K562 (cell line): ENCODE data around the gene LBHD1. TPM values are rescaled to one million over a fixed set of nuclear protein-coding genes. Genes with fewer than 3 reads are reported as not detected.

Source experiments
- C11orf30 ChIP-seq: fragments of 450-650 bp; IDR thresholded peaks from 2 replicates; pipeline ENCODE4 v1.6.1; 2016; ENCODE audit warnings: low read depth, mild to moderate bottlenecking
- CUX1 ChIP-seq: fragments of 200-800 bp; sonication (Bioruptor generic); IDR thresholded peaks from 2 replicates; pipeline ENCODE4 v1.6.1; 2016; ENCODE audit warnings: missing genetic modification characterization, missing compliant biosample characterization
- DNMT1 ChIP-seq: fragments of 450-650 bp; IDR thresholded peaks from 2 replicates; pipeline ENCODE4 v1.6.1; 2016; ENCODE audit warnings: antibody characterized with exemption, mild to moderate bottlenecking
- EP400 ChIP-seq: fragments of 450-650 bp; IDR thresholded peaks from 2 replicates; pipeline ENCODE4 v1.6.1; 2017; ENCODE audit warnings: antibody characterized with exemption, mild to moderate bottlenecking, moderate library complexity
- HMGXB4 ChIP-seq: sonication (generic); formaldehyde crosslinking; IDR thresholded peaks from 2 replicates; pipeline ENCODE4 v1.8.1; 2023; ENCODE audit warnings: mild to moderate bottlenecking, missing genetic modification reagents
- HNRNPLL ChIP-seq: fragments of 200-400 bp; formaldehyde crosslinking; IDR thresholded peaks from 2 replicates; pipeline ENCODE4 v1.6.1; 2017; ENCODE audit warnings: low read length, low read depth, mild to moderate bottlenecking; ENCODE audit not compliant: poor library complexity, severe bottlenecking
- KAT7 ChIP-seq: sonication (generic); formaldehyde crosslinking; IDR thresholded peaks from 2 replicates; pipeline ENCODE4 v1.8.0; 2022; ENCODE audit warnings: missing genetic modification reagents, mild to moderate bottlenecking, borderline replicate concordance
- MTA3 ChIP-seq: fragments of 450-650 bp; formaldehyde crosslinking; IDR thresholded peaks from 2 replicates; pipeline ENCODE4 v1.6.1; 2017; ENCODE audit warnings: mild to moderate bottlenecking, borderline replicate concordance
- PHF8 ChIP-seq: fragments of 200-600 bp; sonication (generic); IDR thresholded peaks from 2 replicates; pipeline ENCODE4 v1.6.1; 2012; ENCODE audit warnings: mixed run types, mild to moderate bottlenecking, inconsistent platforms, low read length, moderate library complexity, borderline replicate concordance
- SAP30 ChIP-seq: fragments of 200-600 bp; sonication (generic); IDR thresholded peaks from 2 replicates; pipeline ENCODE4 v1.6.1; 2012; ENCODE audit warnings: borderline replicate concordance, low read depth, mild to moderate bottlenecking, moderate library complexity, low read length, control low read depth, inconsistent platforms; ENCODE audit not compliant: insufficient read depth, poor library complexity, severe bottlenecking
- STAG1 ChIP-seq: sonication (generic); formaldehyde crosslinking; IDR thresholded peaks from 2 replicates; pipeline ENCODE4 v1.5.0; 2020; ENCODE audit warnings: missing genetic modification reagents, borderline replicate concordance
- SUPT5H ChIP-seq: fragments of 450-650 bp; IDR thresholded peaks from 2 replicates; pipeline ENCODE4 v1.6.1; 2016
- TEAD1 ChIP-seq, 2 experiments: fragments of 450-650 bp in 1 of 2; sonication (generic) in 1 of 2; formaldehyde crosslinking; IDR thresholded peaks; 2 replicates each; pipeline versions ENCODE4 v1.4.0 to v1.8.0; 2020 to 2022; ENCODE audit warnings: mild to moderate bottlenecking in 2 of 2, missing genetic modification reagents in 1 of 2
- TRIM28 ChIP-seq: fragments of 450-650 bp; IDR thresholded peaks from 2 replicates; pipeline ENCODE4 v1.6.1; 2017
- ZFP30 ChIP-seq: fragments of 250-450 bp; sonication (Bioruptor Pico); IDR thresholded peaks from 2 replicates; pipeline ENCODE4 v1.8.0; 2022; ENCODE audit warnings: moderate library complexity, mild to moderate bottlenecking, inconsistent platforms, borderline replicate concordance
- polyA plus RNA-seq, 8 experiments: library from polyadenylated mRNA; depleted of rRNA in 4 of 8; stranded (reverse) in 5 of 8; unstranded in 3 of 8; fragments of >200 nt; fragmentation: Nextera tagmentation in 2 of 8; fragmentation: Illumina TruSeq in 1 of 8; extraction: Ambion mirVana in 2 of 8; extraction: Trizol in 1 of 8; gene quantifications; 2 replicates each; pipeline versions ENCODE4 v1.2.1 to v1.2.3, GENCODE V29; 2011 to 2014; ENCODE audit warnings: inconsistent platforms in 1 of 8, missing spikeins in 1 of 8
- total RNA-seq, 7 experiments: library from RNA; depleted of rRNA in 6 of 7; stranded (reverse); fragments of >200 nt in 6 of 7; fragmentation: Illumina TruSeq in 2 of 7; extraction: Trizol in 2 of 7; gene quantifications; 2 replicates each; pipeline versions ENCODE4 v1.2.1 to v1.2.3, GENCODE V29; 2011 to 2021; ENCODE audit warnings: low replicate concordance in 1 of 7
- TF ChIP-seq, protein P1 (sequence below): sonication (generic); formaldehyde crosslinking; IDR thresholded peaks from 2 replicates; pipeline ENCODE4 v1.8.0; 2022; ENCODE audit warnings: mild to moderate bottlenecking, low read depth, missing genetic modification reagents
- TF ChIP-seq, protein P2 (sequence below): fragments of 450-650 bp; IDR thresholded peaks from 2 replicates; pipeline ENCODE4 v1.6.1; 2014; ENCODE audit warnings: low read depth, mild to moderate bottlenecking, moderate library complexity, borderline replicate concordance

The LBHD1 gene
- total and polyA plus RNA-seq, 9 of the 15 experiments (the other 6 are each of a cell fraction or from before 2014, with no cell fraction given), result 2.6 to 28.0 (median 12.5) TPM

- TF ChIP-seq CUX1 (CRISPR knock-in tag) (no peak), STAG1 (CRISPR knock-in tag) (no peak), SAP30 (peak; percentile 72), PHF8 (peak; percentile 96), ZFP30 (CRISPR knock-in tag) (no peak), C11orf30 (peak; percentile 69), TRIM28 (0 out of 2 replicates have a peak, but pooled peaks have one; percentile 16), DNMT1 (no peak), TEAD1 (CRISPR knock-in tag; IDR thresholded peaks at IDR 0.05) (peak; percentile 10 to 87; a peak in 2 of 4 replicates), MTA3 (peak; percentile 88), HNRNPLL (peak; percentile 99), KAT7 (CRISPR knock-in tag) (peak; percentile 97), SUPT5H (peak; percentile 89; the same call in 1 of the 2 replicates), EP400 (peak; percentile 90), HMGXB4 (CRISPR knock-in tag) (peak; percentile 57; the same call in 1 of the 2 replicates)
- TF ChIP-seq, protein P1, sequence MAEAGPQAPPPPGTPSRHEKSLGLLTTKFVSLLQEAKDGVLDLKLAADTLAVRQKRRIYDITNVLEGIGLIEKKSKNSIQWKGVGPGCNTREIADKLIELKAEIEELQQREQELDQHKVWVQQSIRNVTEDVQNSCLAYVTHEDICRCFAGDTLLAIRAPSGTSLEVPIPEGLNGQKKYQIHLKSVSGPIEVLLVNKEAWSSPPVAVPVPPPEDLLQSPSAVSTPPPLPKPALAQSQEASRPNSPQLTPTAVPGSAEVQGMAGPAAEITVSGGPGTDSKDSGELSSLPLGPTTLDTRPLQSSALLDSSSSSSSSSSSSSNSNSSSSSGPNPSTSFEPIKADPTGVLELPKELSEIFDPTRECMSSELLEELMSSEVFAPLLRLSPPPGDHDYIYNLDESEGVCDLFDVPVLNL (CRISPR knock-in tag), result peak; percentile 44; the same call in 1 of the 2 replicates
- TF ChIP-seq, protein P2, sequence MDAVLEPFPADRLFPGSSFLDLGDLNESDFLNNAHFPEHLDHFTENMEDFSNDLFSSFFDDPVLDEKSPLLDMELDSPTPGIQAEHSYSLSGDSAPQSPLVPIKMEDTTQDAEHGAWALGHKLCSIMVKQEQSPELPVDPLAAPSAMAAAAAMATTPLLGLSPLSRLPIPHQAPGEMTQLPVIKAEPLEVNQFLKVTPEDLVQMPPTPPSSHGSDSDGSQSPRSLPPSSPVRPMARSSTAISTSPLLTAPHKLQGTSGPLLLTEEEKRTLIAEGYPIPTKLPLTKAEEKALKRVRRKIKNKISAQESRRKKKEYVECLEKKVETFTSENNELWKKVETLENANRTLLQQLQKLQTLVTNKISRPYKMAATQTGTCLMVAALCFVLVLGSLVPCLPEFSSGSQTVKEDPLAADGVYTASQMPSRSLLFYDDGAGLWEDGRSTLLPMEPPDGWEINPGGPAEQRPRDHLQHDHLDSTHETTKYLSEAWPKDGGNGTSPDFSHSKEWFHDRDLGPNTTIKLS, result peak; percentile 92
Measured at GRCh38 chr11:62671608-62672389, at the start of gene LBHD1, which contains the start of gene UQCC3 (continued).
